GM18868 (cell line): ENCODE data around the gene SLC35C1.

Experiments
- ATAC-seq: cut with Tn5 transposase; IDR thresholded peaks from one replicate; pipeline ENCODE4 v1.9.1; 2021; ENCODE audit warnings: mild to moderate bottlenecking, moderate library complexity; ENCODE audit not compliant: unreplicated experiment

SLC35C1 gene

DNA sequence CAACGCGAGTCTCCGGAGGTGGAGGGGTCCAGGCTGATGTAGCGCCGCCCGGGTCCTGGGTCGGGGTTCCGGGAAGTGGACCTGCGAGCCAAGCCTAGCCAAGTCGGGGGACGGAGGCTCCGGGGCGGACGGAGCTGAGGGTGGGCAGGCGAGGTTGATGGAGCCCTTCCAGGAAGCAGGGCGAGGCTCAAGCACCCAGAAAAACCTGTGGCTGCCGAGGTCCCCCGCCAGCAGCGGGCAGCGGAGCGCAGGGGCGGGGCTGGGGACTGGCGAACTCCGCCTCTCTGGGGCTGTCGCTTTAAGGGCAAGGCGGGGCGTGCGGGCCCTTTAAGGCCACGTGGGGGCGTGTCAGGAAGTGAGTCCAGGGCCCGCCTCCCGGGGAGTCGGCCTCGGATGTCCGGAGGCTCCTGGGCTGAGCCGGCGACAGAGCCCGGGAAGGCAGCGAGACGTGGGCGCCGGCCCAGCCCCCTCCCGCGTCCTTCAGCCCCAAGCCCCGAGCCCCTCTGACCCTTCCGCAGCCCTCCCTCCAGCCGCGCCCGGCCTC lies at the start of gene SLC35C1:
Gene SLC35C1, plus strand, starts transcription at position 389 of the 544 bp plus-strand sequence. CDS start 653 bp downstream, outside the sequence.
- peak; percentile 97 for ATAC-seq

- no peak for ATAC-seq
These were observed 49.6 kb upstream of the SLC35C1 start for GRCh38 chr11:45755281-45755859.

DNA sequence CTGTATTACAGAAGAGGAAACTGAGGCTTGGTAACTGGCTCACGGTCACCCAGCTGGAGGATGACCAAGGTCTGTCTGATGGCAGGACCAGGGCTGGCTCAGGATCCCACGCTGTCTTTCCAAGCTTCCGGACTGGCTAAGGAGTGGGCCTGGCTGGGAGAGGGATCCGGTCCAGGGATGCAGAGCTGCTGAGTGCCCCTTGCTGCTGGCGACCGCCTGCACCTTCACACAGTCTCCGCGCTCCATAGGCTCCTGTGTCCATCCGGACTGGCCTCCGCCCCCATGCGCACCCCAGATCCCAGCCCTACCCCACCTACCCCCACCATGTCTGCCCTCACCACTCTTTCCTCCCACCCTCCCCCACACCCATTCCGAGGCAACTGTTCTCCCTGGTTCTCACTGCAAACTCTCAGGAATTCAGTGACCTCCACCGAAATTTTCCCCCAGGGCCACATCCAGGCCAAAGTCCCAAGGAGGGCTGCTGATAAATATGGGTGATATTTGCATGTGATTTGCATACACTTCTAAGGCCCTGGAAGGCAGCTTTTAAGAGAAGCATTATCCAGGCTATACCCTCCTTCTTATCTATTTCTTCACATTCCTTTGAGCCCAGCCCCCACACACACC lies 48.5 kb upstream of the SLC35C1 start:
- no peak for ATAC-seq

DNA sequence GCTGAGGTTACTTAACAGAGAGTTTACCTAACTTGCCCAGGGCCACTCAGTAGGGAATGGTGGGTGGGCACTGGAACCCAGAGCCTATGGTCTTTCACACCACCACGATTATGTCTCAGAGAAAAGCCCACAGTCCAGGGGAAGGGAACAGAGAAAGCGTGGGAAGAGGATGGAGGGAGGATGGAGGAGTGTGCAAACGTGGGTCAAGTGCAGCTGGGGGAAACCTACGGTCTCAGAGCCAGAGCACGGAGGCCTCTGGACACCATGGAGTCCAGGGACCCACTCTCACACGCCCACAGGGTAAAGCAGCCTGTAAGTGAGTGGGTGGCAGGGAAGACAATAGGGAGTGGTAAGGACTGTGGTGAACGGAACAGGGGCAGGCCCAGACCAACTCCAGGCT lies 47.3 kb upstream of the SLC35C1 start:
- no peak for ATAC-seq

- ATAC-seq, result no peak
These were observed 43.3 kb upstream of the SLC35C1 start for GRCh38 chr11:45761659-45762058.

- ATAC-seq, result no peak
These were observed 39.8 kb upstream of the SLC35C1 start for GRCh38 chr11:45765107-45765668.

- no peak for ATAC-seq
These were observed 39.1 kb upstream of the SLC35C1 start for GRCh38 chr11:45765836-45766235.

- ATAC-seq, result no peak
These were observed 38.5 kb upstream of the SLC35C1 start for GRCh38 chr11:45766469-45766868.

GRCh38 chr11:45768486-45768885 lies 36.5 kb upstream of the SLC35C1 start:
- no peak for ATAC-seq

DNA sequence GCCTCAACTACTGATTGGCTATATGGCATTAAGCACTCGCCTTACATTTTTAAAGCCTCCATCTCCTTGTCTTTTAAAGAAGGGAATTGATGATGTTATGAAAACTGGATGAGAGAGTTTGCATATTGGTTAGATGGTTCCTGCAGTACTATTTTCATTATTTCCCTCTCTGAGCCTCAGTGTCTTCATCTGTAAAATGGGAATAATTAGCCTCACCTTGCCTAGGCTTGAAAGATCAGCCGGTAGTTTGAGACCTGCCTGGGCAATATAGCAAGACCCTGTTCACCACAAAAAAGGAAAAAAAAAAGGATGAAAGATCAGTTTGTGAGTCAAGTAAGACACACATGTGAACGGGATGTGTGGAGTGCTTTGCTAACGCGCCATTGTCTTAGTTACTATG lies 35.0 kb upstream of the SLC35C1 start:
- ATAC-seq, result no peak

- ATAC-seq, result peak; percentile 38
These were observed 33.8 kb upstream of the SLC35C1 start for GRCh38 chr11:45771193-45771565.

DNA sequence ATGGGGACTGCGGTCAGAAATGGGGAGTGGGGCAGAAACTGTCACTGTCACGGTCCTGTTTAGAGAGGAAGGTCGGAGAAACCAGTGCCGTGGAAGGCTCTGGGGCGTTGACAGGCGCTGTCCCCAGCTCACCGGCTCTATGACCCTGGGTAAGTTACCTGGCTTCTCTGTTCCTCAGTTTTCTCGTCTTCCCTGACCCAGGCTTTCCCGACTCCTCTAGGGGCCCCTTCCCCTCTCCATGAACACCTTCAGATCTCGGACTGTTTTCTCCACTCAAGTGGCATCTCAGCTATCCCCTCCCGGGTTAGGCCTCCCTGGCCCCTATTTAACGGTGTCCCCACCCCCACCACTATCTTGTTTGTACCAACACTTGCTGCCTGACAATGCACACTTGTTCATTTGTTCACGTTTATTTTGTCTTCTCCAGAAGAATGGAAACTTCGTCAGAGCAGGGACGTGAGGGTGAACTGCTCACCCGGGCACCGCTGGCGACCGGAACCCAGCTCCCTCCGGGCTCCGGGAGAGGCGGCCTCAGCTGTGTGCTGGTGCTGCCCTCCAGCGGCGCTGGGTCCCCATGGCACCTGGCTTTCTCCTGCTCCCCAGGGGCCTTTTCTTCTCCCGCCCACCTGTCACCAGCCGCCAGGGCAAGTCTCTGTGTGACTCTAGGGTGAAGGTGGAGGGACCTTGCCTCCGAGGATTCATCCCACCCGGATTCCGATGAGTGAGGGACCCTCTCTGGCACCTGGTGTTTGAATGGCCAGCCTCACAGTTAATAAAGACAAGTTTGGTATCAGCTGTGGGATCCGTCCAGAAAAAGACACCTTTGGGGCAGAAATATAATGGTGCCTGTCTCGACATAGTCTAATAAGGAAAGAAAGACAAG lies 33.1 kb upstream of the SLC35C1 start:
- ATAC-seq, result peak; percentile 88

- no peak for ATAC-seq
These were observed 32.5 kb upstream of the SLC35C1 start for GRCh38 chr11:45772449-45772774.

DNA sequence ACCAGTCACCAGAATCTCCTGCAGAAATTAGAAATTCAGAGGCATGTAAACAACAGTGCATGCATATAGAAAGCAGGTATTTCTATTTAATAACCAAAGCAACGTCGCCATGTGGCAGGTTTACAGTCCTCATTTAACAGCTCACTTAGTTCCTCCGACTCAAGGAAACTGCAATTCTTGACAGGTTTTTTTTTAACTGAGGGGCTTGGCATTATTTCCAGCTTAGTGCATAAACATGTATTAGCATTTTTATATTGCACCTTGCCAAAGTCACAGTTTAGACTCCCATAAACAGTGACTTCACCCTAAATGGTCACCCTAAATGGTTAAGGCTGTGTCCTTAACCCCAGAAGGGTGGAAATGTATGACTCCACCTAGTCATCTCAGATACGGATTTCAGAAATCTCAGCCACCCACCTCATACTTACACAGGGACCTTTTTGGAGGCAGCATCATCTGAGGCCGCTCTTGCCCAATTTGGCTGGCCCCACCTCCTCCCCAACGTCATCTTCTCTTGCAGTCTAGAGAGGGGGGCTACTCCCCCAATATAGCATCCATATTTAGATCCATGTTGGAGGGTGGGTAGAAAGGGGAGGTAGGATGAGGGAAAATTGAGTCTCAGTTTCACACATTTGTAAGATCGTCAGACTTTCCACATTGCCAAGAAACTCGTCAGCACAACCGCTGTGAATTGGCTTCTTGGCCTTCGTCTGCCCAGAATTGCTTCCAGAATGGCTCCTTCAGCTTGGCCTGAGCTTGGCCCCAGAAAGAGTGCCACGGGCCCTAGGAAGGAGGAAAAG lies 31.8 kb upstream of the SLC35C1 start:
- ATAC-seq, result no peak

DNA sequence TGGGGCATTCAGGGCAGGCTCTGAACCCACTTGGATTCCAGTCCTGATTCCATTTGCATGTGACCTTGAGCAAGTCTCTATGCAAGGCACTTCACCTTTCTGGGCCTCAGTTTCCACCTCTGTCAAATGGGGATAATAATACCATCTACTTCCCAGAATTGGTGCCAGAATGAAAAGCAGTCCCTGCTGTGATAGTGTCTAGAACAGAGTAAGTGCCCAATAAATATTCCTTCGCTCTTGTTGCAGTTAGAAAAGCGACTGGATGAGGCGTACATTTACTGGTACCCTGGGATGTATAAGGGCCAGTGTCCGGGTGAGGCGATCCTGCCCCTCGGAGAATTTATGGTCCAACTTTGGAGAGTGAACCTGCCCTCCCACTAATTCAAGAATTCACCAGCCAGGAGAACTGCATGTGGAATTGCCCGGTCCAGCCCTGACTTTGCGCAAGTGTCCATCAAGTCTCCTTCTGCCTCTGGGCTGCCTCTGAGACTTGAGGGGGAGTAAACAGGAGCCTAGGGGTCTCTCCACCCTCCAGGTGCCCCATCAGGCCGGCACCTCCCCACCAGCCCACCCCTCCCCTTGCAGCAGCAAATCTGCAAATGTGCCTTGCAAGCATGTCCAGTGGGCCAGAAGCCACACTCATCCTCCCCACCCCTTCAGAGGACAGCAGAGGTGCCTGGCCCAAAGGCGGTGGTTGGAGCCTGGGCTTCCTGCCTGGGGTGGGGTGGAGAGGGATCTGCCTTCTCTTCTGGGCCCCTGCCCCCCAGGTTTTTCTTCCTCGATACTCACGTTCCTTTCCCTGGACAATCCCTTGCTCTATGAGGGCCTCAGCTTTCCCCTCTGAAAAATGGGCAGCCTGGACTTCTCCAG lies 30.9 kb upstream of the SLC35C1 start:
- no peak for ATAC-seq

- no peak for ATAC-seq
These were observed 30.2 kb upstream of the SLC35C1 start for GRCh38 chr11:45774786-45775185.

DNA sequence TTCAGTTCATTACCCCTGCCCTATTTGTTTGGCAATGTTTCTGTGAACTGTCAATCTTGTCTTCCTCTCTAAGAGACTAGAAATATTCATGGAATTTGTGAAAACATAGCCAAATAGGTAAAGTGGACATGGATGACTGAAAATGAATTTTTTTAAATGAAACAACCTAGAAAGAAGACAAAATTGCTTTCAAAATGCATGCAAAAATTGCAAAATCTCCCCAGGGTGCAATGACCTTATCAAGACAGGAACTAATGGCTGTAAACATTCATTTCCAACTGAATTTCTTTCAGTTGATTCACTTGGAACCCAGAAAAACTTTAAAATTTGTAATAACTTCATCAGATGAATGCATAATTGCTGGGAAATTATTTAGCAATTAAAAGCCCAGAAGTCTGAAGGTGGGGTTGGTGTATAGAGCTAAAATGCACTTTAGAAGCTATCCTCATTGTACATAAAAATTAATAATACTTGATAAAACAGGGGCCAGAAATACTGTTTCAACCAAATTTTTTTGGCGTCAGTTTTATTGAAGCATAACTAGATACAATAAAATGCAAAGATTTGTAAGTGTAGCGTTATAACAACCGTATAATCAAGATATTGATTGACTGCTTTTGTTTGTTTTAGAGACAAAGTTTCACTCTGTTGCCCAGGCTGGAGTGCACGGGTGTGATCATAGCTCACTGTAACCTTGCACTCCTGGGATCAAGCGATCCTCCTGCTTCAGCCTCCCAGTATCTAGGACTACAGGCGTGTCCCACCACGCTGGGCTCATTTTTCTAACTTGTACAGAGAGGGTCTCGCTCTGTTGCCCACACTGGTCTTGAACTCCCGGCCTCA lies 27.6 kb upstream of the SLC35C1 start:
- ATAC-seq, result no peak

DNA sequence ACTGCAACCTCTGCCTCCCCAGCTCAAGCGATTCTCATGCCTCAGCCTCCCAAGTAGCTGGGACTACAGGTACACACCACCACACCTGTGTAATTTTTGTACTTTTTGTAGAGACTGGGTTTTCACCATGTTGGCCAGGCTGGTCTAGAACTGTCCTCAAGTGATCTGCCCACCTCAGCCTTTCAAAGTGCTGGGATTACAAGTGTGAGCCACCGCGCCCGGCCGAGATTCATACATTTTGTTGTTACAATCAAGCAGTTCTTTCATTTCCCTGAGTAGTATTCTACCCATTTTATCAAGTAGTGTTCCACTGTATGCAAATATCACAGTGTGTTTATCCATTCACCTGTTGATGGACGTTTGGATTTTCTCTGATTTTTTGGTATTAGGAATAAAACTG lies 26.6 kb upstream of the SLC35C1 start:
- no peak for ATAC-seq

DNA sequence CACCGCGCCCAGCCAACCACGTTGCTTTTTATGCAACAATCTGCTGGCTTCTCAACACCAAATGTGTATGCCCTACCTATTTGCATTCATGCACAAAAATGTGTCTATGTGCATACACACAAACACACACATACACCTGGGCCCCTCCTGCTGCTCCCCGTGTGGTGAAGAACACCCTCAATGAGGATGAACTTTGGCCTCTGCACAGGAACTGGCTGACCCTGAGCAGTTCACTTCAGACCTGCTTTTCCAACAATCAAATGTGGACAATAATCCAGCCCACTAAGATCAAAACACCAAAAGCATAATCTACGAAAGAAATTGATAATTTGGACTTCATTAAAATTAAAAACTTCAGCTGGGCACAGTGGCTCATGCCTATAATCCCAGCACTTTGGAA lies 25.3 kb upstream of the SLC35C1 start:
- ATAC-seq, result no peak
